DND-41 (cell line): ENCODE measurements around the gene CTXN2.

Experiments
- EZH2 ChIP-seq: IDR thresholded peaks from 3 replicates; pipeline ENCODE4 v1.6.1; 2012; ENCODE audit warnings: borderline replicate concordance, low read depth, mild to moderate bottlenecking, moderate library complexity, low read length, inconsistent platforms; ENCODE audit not compliant: severe bottlenecking
- TF ChIP-seq, protein P1 (sequence below): IDR thresholded peaks from 2 replicates; pipeline ENCODE4 v1.5.1; 2012; ENCODE audit warnings: borderline replicate concordance, low read length, moderate library complexity, mild to moderate bottlenecking; ENCODE audit not compliant: poor library complexity, severe bottlenecking; ENCODE audit errors: extremely low read depth

DNA sequence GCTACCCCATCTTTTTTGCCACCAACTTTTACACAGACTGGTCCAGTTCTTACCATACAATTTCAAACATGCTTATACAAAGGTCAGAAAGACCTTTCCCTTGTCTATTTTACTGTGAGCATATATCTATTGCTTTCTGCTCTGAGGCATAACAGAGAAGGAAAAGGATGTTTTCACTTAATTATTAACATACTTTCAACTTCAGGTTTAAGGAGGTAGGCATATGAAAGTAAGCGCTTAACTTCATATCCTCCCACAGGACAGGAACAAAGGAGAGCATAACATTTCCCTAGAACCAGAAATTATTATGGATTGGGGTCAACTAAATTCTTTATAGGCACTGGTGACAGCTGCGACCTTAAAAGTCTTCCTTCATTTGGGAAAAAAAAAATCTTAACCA is 14.5 kb upstream of the CTXN2 start:
- TF ChIP-seq, protein P1, sequence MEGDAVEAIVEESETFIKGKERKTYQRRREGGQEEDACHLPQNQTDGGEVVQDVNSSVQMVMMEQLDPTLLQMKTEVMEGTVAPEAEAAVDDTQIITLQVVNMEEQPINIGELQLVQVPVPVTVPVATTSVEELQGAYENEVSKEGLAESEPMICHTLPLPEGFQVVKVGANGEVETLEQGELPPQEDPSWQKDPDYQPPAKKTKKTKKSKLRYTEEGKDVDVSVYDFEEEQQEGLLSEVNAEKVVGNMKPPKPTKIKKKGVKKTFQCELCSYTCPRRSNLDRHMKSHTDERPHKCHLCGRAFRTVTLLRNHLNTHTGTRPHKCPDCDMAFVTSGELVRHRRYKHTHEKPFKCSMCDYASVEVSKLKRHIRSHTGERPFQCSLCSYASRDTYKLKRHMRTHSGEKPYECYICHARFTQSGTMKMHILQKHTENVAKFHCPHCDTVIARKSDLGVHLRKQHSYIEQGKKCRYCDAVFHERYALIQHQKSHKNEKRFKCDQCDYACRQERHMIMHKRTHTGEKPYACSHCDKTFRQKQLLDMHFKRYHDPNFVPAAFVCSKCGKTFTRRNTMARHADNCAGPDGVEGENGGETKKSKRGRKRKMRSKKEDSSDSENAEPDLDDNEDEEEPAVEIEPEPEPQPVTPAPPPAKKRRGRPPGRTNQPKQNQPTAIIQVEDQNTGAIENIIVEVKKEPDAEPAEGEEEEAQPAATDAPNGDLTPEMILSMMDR, result no peak
- no peak for TF ChIP-seq EZH2
